GM08714 (cell line): Measurements from ENCODE around the gene CPM.
"Not testable (repeated sequence)": the region's sequence is repeated elsewhere in the genome, so short reads cannot be mapped to it uniquely, and the experiment has no call there.

Experiments used
- H3K4me3 ChIP-seq: fragments of 200-500 bp; sonication (Bioruptor generic); 2 replicates; pipeline ENCODE4 v1.5.1; 2014; ENCODE audit warnings: mild to moderate bottlenecking, low read length, inconsistent platforms
- ZNF274 ChIP-seq: IDR thresholded peaks from 2 replicates; pipeline ENCODE4 v1.6.1; 2012; ENCODE audit warnings: mild to moderate bottlenecking, low read depth, low read length

The CPM gene

DNA sequence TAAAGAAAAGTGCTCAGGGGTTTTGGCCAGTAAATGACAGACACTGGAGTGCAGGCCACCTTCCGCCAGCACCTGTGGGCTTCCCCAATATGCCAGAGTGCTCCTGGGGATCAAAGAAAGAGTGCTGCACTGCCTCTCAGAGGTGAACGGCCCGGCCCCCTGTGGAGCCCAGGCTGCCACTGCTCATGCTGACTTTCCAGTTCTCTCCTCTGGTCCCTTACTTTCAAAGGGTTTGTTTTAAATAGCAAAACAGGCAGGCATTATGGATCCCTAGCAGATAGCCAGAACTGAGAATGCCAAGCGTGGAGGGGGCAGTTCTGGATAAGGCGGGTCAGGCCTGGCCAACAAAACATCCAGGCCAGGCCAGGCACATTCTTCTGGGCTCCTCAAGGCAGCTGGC is 65.4 kb downstream of the CPM start:
- no peak for TF ChIP-seq ZNF274
- H3K4me3 ChIP-seq = no peak overlapping the region

DNA sequence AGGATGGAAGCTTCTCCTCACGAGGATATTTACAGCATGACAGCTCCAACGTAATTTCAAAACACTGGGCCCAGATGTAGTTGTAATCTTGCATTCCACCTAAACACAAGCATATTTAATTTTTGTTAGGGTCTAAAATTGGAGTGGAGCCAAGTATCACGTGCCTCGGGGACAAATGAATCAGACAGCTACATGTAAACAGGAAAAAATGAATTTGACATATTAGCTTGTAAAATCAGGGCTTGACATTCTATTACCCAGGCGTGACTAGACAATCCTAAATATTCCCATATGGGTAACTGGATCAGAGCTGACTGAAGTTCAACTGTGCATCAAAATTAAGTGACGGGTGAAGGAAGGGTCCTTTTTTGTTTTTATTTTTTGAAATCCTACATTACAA is 66.0 kb downstream of the CPM start:
- TF ChIP-seq ZNF274 = no peak

DNA sequence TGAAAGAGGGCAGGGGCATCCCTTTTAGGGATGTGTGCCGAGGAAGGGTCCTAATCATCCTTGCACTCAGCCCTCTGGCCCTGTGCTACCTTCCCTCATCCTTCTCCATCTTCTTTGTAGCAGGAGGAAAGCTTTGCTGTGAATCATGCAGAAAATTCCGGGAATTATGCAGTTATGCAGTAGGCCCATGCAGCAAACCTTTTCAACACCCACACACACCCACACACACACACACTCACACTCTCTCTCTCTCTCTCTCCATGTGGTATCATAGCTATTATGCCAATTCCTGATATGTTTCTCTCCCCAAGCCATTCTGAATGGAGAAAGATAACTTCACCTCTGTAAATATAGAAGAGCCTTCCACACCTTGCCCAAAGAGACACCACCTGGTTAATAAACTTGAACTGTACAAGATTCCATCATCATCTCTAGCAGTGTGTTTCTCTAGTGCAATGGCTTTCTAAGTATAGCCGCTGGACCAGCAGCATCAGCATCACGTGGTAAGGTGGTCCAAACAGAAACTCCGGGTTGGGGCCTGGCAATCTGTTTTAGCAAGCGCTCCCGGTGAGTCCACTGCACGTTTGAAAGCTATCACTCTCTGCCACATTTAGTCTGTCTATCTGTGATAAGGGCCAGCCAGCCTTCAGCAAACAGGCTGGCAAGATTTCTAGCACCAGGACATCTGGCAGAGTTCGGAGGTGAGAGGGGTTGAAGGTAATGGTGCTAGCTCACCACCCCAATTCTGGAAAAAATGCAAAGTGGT is 67.4 kb downstream of the CPM start:
- TF ChIP-seq ZNF274 = no peak
- H3K4me3 ChIP-seq = no peak overlapping the region

More for the DNA sequence above, 66.0 kb downstream of the CPM start:
- no peak overlapping the region for H3K4me3 ChIP-seq

DNA sequence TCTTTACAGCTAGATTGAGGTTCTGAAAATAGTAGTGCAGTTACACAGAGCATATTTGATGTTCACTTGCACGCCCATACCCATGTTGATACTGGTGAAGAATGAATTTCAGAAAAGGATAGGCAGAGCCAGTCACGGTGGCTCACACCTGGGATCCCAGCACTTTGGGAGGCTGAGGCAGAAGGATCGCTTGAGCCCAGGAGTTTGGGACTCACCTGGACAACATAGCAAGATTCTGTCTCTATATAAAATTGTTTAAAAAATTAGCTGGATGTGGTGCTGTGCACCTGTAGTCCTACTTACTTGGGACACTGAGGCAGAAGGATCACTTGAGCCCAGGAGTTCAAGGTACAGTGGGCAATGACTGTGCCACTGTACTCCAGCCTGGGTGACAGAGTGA is 68.4 kb downstream of the CPM start:
- no peak for TF ChIP-seq ZNF274
- H3K4me3 ChIP-seq = no peak overlapping the region

DNA sequence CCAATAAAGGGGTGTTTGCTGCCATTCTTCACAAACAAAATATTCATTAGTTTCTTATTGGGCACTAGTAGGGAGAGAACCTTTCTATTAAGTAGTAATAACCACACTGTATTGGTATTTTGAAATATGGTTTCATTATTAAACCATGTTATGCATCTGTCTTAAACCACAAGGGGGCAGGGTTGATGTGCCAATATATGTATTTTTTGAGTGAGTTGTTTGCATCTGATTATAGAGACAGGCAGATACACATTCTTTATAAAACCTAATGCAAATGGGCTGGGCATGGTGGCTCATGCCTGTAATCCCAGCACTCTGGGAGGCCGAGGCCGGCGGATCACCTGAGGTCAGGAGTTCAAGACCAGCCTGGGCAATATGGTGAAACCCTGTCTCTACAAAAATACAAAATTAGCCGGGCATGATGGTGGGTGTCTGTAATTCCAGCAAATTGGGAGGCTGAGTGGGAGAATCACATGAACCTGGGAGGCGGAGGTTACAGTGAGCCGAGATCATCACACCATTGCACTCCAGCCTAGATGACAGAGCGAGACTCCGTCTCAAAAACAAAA is 69.0 kb downstream of the CPM start:
- not testable (repeated sequence) for H3K4me3 ChIP-seq

DNA sequence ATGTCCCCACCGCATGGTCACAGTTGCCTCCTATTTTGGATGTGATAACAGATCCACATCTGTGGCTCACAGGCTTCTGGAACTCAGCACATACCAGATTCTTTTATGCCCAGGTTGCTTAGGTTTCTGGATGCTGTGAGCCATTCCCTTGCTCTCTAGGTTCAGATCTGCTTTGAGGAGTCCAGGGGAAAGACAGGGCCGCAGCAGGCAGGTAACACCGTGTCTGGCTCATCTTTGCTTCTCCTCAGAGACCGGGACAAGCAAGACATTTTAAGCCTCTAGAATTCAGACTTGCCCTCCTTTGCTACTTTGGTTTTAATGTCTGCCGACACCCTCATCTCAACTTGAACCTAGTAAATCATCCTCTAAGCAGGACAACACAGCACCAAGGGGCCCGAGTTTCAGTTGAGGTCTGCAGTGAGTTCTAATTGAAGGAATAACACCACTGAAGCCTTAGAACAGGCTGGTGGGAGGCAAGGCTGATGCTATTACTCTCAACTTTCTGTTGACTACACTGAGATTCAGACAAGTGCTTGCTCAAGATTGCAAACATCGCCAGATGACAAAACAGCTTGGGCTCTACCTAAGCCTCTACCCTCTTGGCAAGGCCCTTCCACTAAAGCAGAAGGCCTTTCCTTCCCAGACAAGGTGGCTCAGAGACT is 69.7 kb downstream of the CPM start:
- H3K4me3 ChIP-seq = no peak overlapping the region

DNA sequence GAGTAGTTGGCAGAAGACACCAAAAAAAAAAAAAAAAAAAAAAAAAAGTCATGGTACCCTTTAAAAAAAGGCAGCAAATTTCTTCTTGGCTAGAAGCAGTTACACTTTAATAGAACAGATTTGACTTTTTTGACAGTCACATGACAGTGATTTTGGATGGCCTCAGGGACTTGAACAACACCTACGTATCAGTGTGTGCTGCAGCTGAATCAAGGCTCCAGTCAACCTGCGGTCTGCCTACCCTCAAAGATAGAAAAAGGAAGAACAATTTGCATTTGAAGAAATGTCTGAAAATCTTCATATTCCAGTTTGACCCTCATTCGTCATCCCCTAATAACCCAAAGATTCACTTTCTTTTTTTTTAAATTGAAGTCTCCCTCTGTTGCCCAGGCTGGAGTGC is 71.1 kb downstream of the CPM start:
- no peak for TF ChIP-seq ZNF274
- no peak overlapping the region for H3K4me3 ChIP-seq

More for the DNA sequence above, 69.7 kb downstream of the CPM start:
- no peak for TF ChIP-seq ZNF274

DNA sequence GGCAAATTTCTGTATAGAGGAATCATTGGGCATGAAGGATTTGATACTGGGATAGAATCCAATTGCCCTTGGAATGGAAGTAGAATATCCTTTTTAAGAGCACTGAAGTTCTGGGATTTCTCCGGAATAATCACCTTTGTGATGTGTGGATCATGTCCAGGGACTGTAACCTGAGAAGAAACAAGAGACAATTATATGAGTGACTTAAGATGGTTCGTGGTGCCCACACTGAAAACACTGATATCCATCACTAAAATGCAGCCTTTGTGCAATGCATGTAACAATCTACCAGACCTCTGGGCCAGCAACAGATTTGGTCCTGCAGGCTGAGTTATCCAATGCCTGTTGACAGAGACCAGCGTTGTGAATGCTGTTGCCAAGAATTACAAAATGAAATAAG is 76.5 kb downstream of the CPM start:
- no peak overlapping the region for H3K4me3 ChIP-seq
- no peak for TF ChIP-seq ZNF274

DNA sequence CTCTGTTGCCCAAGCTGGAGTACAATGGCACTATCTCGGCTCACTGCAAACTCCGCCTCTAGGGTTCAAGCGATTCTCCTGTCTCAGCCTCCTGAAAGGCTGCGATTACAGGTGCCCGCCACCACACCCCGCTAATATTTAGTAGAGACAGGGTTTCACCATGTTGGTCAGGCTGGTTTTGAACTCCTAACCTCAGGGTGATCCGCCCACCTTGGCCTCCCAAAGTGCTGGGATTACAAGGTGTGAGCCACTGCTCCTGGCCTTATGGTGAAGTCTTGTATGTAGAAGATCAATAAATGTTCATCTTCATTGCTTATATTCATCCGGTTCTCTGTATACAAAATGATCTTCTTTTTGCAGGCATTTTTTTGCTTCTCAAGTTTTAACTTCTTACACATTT is 77.2 kb downstream of the CPM start:
- TF ChIP-seq ZNF274 = no peak
- no peak overlapping the region for H3K4me3 ChIP-seq

DNA sequence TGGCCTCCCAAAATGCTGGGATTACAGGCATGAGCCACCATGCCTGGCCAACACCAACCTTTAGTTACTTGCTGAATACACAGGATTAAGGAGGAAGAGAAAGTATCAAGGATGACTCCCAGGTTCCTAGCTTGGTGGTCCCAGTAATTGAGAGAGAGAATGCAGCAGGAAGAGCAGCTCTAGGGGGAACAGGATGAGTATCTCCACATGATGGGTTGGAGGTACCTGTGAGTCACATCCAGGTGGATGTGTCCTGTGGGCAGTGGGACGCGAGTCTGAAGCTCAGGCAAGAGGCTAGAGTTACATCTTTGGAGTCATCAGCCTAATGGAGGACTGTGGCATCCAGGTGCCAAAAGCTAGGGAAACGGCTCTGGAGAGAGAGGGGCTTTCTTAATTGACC is 77.9 kb downstream of the CPM start:
- no peak for TF ChIP-seq ZNF274
- no peak overlapping the region for H3K4me3 ChIP-seq

DNA sequence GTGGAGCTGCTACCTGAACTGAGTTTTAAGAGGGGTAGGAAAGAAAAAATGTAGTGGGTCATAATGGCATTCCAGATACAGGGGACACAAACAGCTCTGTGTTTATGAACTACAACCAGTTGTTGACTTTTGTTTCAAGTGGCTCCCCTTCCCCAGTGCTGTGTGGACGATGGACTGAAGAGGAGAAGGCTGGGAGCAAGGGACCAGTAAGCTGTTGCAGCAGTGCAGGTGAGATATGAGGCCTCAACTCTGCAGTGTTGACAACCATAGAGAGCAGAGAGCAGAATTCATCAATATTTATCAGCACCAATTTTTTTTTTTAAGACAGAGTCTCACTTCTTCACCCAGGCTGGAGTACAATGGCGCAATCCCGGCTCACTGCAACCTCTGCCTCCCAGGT is 78.4 kb downstream of the CPM start:
- TF ChIP-seq ZNF274 = no peak
- no peak overlapping the region for H3K4me3 ChIP-seq

DNA sequence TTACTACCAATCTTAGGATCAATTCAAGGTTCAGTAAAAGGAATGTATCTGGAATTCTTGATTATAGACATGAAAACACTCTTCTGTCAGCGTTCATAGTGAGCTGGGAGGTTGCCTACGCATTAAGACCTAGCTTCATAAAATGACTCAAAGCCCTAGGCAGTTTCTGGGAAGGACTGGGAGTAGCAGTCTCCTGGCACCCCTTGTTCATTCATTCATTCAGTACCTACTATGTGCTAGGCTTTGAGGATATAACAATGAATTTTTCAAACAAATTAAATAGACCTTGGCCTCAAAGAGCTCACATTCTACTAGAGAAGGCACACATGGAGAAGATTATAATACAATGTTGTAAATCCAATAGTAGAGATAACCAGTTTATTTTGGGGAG is 78.9 kb downstream of the CPM start:
- no peak for TF ChIP-seq ZNF274
- H3K4me3 ChIP-seq = no peak overlapping the region

DNA sequence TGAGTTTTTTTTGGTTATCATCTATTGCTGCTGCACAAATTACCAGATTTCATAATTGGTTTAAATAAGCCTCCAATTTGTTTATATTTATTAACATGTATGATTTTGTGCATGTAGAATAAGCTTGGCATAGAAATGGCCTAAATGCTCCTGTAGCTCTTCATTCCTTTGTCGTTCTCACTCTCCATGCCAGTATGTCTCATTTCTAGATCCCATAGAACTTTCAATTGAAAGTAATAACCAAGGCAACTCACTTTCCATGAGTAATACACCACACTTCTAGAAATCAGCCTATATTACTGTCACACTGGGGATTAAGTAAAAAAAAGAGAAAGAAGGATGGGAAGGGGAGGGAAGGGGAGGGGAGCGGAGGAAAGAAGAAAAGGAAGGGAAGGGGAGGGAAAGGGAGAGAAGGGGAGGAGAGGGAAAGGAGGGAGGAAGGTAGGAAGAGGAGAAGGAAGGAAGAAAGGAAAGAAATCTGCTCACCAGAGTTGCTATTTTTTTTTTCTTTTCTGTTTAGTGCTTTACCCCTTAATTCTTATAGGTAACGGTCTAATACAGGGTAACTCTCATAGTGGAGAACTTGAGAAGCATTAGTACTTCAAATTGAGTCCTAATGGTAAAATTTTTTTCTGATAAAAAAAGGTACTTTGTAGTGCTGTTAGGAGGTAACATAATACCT is 79.4 kb downstream of the CPM start:
- H3K4me3 ChIP-seq = no peak overlapping the region
- TF ChIP-seq ZNF274 = no peak

DNA sequence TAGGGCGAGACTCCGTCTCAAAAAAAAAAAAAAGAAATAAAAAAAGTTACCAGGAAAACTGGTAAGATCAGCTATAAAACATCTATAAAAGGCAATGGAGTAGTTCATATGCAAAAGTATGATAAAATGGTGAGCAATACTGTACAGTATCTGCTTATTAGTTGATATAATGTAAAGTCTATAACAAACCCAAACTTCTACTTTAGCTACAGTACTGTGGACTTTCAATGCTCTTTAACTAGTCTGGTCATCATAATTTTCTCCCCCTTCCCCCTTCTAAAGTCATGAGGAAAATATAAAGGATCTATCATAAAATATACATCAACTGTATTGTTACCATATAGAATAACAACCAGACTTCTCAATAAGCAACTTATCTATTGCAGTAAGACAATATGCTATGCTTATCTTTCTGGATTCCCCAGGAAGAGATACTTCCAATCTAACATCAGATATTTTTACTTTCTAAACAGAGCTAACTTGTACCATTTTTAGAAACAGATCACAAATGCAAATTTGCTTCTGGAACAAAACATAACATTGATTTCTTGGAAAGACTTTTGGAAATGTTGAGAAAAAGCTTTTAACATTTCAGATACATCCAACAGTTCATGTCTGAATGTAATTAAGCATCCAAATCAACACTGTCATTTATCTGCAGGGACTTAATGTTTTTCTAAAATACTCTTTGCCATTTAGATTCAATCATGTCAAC is 81.2 kb downstream of the CPM start:
- no peak for TF ChIP-seq ZNF274
- no peak overlapping the region for H3K4me3 ChIP-seq
